GM18526 (cell line): ENCODE data around the gene SEC61B.

Experiments
- POLR2A ChIP-seq: IDR thresholded peaks from 3 replicates; pipeline ENCODE4 v1.6.1; 2011; ENCODE audit not compliant: insufficient read length; ENCODE audit errors: extremely low read depth

SEC61B gene

DNA sequence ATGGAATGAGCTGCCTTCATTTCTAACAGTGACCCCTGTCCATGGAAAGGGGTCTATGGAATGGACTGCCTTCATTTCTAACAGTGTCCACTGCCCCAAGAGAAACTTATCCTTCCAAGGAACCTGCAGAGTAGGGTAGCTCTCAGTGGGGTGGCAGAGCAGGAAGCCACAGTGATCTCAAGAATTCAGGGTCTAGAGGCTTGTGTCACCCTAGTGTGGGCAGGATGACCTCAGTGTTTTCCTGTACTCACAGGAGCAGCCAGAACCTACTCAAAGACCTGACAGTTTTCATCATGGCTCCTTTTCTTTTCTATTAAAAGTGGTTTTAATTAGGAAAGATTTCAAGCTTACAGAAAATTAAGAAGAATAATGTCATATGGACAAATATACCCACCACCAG is 27.5 kb downstream of the SEC61B start:
- TF ChIP-seq POLR2A, result no peak

DNA sequence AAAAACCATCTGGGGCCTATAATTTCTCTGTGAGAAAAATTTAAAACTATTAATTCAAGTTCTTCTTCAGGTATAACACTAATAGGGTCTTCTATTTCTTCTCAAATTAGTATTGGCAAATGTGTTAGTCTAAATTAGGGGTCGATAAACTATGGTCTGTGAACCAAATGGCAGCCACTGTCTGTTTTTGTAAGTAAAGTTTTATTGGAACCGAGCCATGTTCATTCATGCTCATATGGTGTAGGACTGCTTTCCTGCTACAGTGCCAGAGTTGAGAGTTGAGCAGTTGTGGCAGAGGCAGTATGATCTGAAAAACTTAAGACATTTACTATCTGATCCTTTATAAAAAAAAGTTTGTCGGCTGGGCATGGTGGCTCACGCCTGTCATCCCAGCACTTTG is 29.1 kb downstream of the SEC61B start:
- no peak for TF ChIP-seq POLR2A

DNA sequence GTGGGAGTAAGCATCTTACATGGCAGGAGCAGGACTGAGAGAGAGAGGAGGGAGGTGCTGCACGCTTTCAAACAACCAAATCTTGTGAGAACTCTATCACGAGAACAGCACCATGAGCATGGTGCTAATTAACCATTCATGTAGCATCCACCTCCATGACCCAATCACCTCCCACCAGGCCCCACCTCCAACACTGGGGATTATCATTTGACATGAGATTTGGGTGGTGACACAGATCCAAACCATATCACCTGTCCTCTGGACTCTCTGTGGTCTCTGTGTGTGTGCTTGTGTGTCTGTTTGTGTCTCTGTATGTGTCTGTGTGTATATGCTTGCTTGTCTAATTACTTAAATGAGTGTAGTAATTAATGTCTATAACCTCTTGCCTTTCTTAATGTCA is 31.1 kb downstream of the SEC61B start:
- TF ChIP-seq POLR2A, result peak; percentile 19

DNA sequence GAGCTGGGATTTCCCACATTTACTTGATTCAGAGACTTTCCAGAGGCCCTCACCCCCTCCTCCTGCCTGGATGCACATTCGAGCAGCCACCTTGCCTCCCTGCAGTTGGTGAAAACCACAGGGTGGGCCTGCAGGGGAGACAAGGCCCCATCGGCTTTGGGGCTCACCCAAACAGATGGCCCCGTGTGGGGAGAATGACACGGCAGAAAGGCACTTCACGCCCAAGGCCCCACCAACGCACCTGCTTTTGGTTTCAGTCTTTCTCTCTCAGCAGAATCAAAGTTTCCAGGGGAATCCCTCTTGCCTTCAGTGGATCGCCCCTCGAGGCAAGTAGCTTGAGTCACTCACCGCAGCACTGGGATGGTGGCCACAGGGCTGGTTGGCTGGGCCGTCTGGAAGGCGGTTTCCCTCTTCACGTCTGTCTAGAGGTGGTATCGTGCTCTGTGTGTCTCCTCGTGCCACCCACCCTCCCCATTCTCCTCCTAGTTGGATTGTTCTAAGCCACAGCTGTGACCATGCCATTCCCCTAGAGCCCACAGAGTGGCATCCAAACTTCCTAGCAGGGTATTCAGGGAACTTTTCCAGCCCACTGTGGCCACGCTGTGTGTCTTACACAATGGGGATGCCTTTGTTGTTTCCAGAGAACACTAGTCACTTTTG is 31.8 kb downstream of the SEC61B start:
- peak; percentile 57 for TF ChIP-seq POLR2A

DNA sequence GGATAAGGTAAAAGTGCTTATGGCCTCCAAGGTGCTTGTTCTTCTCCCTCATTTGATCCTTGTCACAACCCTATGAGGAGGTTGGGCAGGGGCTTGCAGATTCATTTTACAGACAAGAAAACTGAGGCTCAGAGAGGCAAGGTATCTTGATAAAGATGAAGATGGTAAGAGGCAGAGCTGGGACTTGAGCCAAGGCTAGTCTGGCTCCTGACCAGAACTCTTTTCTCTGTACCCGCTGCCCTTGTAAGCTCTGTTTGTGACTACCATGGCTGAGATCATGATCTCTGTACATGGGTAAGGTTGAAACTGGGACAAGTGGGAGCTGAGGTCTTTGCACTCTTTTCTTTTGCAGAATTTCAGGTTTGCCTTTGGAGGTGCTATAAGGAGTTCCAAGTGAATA is 33.6 kb downstream of the SEC61B start:
- TF ChIP-seq POLR2A, result no peak

DNA sequence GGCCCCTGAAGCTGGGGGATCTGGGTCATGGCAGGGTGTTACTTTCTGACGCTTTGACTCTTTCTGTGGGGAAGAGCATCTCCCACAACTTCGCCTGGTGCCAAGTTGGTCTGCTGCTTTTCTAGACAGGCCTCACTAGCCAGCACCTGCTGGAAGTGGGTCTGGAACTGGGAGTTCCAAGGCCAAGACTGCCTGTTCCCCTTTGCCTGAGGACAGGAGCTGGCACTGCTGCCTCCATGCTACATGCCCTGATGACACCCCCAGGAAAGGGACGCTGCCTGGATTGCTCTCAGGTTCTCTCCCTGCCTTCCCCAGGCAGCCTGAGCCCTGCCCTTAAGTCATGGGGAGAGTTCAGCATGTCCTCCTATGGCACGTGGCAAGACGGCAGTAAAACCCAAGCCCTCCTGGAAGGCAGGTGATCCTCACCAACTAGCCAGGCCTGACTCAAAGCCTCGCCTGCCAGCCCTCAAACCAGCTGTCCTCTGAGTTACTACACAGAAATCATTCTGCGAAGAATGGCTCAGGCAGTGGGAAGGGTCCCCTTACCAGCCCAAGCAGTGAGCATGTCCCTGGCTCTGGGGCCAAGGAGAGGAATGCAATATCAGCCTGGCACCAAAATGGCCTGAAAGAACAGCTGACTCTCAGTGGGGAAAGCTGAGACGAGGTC is 35.8 kb downstream of the SEC61B start:
- no peak for TF ChIP-seq POLR2A

DNA sequence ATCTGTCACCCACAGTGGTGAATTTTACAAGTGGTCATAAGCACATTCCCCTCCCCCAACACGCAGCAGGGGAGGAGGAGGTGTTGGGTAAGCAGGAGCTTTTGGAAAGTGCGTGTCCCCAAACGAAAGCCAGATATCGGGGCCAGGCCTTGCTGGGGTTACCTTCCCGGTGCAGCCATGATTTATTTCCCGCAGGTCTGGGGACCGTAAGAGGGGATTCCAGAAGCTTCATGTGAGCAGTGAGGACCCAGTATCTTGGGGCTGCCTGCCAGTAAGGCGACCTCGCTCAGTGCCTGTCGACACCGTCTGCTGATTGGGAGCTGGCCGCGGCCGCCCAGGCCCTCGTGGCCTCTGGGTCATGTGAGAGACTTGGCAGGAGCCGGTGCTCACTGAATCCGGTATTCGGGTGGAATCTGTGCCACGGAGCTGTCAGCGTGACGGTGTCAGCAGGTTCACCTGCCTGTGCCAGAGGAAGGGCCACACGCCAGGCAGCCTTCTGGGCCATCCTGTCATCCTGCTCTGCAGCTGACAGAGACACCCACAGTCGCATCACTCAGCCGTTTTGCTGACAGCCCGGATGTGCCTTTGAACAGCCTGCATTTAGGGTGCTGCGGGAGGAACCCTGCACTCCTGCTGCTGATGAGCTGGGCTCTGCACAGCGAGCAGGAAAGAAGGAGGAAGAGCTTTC is 37.3 kb downstream of the SEC61B start:
- peak; percentile 18 for TF ChIP-seq POLR2A

DNA sequence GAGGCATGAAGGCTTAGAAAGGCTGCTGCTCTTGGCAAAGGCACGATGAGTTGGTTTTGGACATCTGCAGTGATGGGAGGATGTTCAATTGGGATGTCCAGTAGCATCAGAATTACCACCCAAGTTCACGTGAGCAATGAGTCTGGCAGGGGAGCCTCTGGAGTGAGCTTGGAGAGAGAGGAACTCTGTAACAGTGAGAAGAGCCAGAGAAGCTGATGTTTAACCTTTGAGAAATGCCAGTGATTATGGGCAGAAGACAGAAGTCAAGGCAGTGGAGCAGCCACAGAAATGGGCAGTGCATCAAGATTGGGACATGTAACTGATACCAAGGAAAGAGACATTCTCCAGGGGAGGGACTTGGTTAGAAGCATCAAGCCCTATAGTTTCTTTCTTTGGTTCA is 39.8 kb downstream of the SEC61B start:
- no peak for TF ChIP-seq POLR2A

DNA sequence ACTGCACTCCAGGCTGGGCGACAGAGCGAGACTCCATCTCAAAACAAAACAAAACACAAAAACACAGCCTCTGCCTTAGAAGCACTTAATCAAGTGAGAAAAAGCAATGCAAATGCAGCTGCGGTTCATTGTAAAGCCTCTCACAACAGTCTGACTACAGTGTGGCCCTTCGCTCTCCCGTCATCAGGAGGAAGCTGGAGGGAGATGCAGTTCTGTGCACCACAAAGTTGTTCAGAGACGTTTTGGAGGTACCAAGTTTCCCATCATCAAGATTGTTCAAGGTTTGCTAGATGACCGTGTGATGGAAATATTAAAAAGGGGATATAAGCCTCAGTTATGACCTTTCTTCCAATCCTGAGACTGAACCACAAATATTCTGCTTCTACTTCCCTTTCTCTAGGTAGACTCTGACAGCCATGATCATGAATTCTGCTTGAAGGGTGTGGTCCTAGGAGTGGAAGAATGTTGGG is 40.9 kb downstream of the SEC61B start:
- TF ChIP-seq POLR2A, result no peak

DNA sequence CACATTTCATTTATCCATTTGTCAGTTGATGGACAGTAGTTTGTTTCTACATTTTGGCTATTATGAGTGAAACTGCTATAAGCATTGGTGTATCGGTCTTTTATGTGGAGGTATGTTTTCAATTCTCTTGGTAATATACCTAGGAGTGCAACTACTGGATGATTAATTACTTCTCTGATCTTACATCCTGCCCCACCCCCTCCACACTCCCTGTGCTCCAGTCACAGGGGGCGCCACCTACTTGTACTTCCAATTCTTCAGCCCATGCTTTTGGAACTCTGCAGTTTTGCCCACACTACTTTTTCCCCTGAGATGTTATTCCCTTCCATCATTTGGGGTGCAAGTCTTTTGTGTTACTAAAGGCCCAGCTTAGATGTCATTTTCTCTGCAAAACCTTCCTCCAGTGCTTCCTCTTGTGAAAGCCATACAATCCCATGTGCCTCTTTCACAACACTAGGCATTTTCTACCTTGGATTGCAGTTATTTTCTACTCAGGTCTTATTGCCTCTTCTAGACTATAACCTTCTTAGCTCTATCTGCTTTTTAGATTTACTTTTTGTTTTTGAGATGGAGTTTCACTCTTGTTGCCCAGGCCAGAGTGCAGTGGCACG is 42.1 kb downstream of the SEC61B start:
- no peak for TF ChIP-seq POLR2A

DNA sequence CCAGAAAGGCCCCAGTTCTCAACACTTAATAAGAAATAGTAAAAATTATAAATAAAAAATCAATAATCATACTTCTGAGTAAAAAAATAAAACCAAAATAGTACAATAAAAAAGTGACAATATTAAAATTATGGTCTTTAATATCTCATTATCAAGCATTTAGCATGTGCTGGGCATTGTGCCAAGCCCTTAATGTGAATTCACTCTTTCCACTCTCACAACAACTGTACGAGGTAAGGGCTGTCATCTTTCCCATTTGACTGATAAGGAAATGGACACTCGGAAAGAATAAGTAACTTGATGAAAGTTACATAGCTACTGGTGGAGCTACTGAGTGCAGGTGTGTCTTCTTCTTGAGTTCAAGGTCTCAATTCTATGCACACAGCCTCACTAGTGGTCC is 43.6 kb downstream of the SEC61B start:
- no peak for TF ChIP-seq POLR2A

DNA sequence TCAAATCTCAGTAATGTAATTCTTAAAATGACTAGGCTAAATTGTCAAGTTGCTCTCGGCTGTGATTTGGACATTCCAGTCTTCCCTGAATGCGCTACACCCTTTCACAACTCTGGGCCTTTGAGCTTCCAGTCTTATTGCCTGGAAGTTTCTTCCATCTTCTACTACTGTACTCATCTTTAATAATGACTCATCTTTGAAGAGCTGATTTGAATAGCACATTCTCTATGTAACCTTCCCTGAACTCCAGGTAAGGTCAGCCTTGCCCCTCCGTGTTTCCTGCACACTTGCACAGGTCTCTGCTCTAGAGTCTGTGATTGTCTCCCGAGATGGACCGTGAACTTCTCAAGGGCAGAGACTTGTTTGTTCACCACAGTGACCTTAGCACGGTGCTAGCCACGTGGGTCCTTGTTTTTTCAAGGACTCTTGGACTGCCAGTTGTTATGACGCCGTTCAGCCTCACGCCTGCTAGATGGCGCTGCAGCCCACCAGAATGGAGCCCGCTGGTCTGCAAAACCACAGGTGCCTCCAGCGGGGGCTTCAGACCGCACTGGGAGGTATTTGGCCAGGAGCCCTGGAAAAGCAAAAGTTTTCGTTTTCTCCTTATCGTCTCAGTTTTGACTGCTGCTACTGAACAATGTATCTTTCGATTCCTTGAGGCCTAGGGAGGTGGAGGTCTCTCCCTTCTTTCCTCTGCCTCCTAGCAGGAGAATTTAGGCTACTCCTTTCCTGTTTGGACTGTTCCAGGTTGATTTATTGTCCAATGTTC is 44.4 kb downstream of the SEC61B start:
- TF ChIP-seq POLR2A, result no peak

DNA sequence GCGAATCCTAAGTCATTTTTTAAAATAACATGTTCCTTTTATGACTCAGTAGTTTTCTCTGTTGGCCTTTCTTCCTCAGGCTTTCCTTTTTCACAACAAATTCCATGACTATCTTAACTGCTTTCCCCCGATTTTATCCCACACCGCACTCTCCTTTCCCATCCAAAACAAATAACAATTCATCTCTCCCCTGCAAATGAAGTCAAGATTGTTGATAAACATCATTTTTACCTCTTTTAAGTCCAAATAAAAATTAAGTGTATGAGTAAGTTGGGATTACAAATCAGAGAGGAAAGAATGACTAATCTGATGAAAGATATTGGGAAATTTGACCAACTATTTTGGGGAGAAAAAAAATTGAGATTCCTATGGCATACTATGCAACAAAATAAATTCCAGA is 47.3 kb downstream of the SEC61B start:
- TF ChIP-seq POLR2A, result no peak

DNA sequence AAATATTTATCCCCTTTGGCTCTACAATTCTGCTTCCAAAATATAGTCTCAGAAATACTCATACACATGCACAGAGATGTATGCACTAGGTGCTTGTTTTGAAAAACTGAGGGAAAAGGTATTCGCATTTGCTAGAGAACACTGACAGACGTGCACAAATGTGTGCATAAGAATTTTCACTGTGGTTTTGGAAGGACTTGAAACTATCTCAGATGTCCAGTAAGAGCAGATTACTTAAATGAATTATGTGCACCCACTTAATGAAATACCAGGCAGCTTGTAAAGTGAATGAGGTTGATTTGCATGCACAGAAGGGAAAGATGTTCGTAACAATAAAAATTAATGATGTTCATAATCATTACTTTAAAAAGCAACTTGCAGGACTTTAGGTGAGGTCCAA is 48.4 kb downstream of the SEC61B start:
- no peak for TF ChIP-seq POLR2A

DNA sequence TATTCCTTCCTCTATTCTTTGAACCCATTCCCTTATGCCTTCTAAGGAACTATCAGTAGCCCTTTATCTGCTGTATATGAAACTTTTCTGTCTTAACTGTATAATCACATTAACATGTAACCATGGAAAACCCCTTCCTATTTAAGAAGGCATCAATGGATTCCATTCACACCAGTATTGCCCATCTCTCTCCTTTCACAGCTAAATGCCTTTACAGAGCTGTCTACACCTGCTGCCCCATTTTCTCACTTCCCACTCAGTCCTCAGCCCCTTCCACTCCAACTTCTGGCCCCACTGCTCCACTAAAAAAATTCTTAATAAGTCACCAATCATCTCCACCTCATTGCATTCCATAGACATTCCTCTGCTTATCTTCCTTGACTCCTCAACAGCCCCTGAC is 50.8 kb downstream of the SEC61B start:
- TF ChIP-seq POLR2A, result no peak
